ENCODE data around the gene HNF4A. TPM values are rescaled to one million over a fixed set of nuclear protein-coding genes. Genes with fewer than 3 reads are reported as not detected.
A peak's percentile ranks its signal among the peaks of the same experiment; 100 is the strongest.

HNF4A gene
- total and polyA plus RNA-seq, 2 of the 13 experiments (the other 11 are each of a cell fraction or from before 2014, with no cell fraction given) = 80.9 to 169 TPM

DNA sequence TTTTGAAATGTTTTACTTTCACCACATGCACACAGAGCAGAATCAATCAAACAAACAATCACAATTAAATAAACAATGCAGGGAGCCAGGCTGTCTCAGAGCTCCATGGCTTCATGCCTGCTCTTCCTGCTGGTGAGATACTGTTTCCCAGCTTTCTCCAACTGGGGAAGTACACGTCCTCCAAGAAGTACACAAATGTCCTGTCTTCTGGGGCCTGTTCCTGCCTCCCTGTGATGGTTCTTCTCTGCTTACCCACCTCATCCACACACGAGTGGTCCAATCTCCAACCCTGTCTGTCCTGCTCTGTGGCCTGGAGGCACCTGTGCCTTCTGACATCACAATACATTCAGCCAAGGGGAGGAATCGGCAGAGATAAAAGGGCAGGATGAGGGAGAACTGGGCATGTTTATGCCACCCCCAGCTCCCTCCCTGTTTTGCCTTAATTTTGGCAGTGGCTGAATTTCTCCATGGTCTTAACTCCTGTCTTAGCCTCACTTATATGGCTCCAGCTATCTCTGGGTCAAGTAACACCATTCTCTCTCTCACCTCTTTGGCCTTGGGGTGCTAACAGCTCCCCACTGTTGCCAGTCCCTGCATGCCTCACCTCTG is 94.9 kb downstream of the HNF4A start (continued):
- no peak for TF ChIP-seq ZNF20 (CRISPR knock-in tag; IDR thresholded peaks at IDR 0.05)
- TF ChIP-seq REXO4 (CRISPR knock-in tag; IDR thresholded peaks at IDR 0.05; ENCODE audit: borderline replicate concordance) = no peak
- no peak for TF ChIP-seq ZNF605 (CRISPR knock-in tag; IDR thresholded peaks at IDR 0.05)
- TF ChIP-seq ZBTB34 (CRISPR knock-in tag; IDR thresholded peaks at IDR 0.05) = no peak
- TF ChIP-seq ZNF841 (CRISPR knock-in tag; IDR thresholded peaks at IDR 0.05; ENCODE audit: borderline replicate concordance) = no peak
- 0 out of 2 replicates have a peak, but pooled peaks have one; percentile 23 for TF ChIP-seq PAX8 (CRISPR knock-in tag; IDR thresholded peaks at IDR 0.05; ENCODE audit: borderline replicate concordance)
- TF ChIP-seq, protein P1, sequence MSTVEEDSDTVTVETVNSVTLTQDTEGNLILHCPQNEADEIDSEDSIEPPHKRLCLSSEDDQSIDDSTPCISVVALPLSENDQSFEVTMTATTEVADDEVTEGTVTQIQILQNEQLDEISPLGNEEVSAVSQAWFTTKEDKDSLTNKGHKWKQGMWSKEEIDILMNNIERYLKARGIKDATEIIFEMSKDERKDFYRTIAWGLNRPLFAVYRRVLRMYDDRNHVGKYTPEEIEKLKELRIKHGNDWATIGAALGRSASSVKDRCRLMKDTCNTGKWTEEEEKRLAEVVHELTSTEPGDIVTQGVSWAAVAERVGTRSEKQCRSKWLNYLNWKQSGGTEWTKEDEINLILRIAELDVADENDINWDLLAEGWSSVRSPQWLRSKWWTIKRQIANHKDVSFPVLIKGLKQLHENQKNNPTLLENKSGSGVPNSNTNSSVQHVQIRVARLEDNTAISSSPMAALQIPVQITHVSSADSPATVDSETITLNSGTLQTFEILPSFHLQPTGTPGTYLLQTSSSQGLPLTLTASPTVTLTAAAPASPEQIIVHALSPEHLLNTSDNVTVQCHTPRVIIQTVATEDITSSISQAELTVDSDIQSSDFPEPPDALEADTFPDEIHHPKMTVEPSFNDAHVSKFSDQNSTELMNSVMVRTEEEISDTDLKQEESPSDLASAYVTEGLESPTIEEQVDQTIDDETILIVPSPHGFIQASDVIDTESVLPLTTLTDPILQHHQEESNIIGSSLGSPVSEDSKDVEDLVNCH (CRISPR knock-in tag; IDR thresholded peaks at IDR 0.05) = 0 out of 2 replicates have a peak, but pooled peaks have one; percentile 28
- TF ChIP-seq ZNF776 (CRISPR knock-in tag; IDR thresholded peaks at IDR 0.05) = no peak
- TF ChIP-seq STAT5B (CRISPR knock-in tag; IDR thresholded peaks at IDR 0.05) = no peak
- TF ChIP-seq ZNF317 (CRISPR knock-in tag; IDR thresholded peaks at IDR 0.05) = no peak
- 0 out of 2 replicates have a peak, but pooled peaks have one; percentile 20 for TF ChIP-seq TRAFD1 (CRISPR knock-in tag; IDR thresholded peaks at IDR 0.05; ENCODE audit: borderline replicate concordance)
- no peak for TF ChIP-seq ISL2 (CRISPR knock-in tag; IDR thresholded peaks at IDR 0.05)
- TF ChIP-seq, protein P2, sequence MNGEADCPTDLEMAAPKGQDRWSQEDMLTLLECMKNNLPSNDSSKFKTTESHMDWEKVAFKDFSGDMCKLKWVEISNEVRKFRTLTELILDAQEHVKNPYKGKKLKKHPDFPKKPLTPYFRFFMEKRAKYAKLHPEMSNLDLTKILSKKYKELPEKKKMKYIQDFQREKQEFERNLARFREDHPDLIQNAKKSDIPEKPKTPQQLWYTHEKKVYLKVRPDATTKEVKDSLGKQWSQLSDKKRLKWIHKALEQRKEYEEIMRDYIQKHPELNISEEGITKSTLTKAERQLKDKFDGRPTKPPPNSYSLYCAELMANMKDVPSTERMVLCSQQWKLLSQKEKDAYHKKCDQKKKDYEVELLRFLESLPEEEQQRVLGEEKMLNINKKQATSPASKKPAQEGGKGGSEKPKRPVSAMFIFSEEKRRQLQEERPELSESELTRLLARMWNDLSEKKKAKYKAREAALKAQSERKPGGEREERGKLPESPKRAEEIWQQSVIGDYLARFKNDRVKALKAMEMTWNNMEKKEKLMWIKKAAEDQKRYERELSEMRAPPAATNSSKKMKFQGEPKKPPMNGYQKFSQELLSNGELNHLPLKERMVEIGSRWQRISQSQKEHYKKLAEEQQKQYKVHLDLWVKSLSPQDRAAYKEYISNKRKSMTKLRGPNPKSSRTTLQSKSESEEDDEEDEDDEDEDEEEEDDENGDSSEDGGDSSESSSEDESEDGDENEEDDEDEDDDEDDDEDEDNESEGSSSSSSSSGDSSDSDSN (CRISPR knock-in tag; IDR thresholded peaks at IDR 0.05) = no peak
- no peak for TF ChIP-seq FIP1L1 (IDR thresholded peaks at IDR 0.05; ENCODE audit: borderline replicate concordance, insufficient read depth, low read depth, low read length)
- no peak for TF ChIP-seq MAF1 (CRISPR knock-in tag; IDR thresholded peaks at IDR 0.05; ENCODE audit: borderline replicate concordance)
- 0 out of 2 replicates have a peak, but pooled peaks have one; percentile 13 for TF ChIP-seq ZBTB38 (CRISPR knock-in tag; IDR thresholded peaks at IDR 0.05)
- peak; percentile 11; the same call in 1 of the 2 replicates for TF ChIP-seq NR2F2 (IDR thresholded peaks at IDR 0.05; ENCODE audit: borderline replicate concordance, low read depth)
